GM19324 (cell line): ENCODE results near the gene KIFC3.
"Not testable (repeated sequence)": the region's sequence is repeated elsewhere in the genome, so short reads cannot be mapped to it uniquely, and the experiment has no call there.

Source experiments
- ATAC-seq: cut with Tn5 transposase; IDR thresholded peaks from one replicate; pipeline ENCODE4 v1.9.1; 2021; ENCODE audit warnings: mild to moderate bottlenecking, moderate library complexity; ENCODE audit not compliant: unreplicated experiment, low FRiP score

Gene KIFC3

DNA sequence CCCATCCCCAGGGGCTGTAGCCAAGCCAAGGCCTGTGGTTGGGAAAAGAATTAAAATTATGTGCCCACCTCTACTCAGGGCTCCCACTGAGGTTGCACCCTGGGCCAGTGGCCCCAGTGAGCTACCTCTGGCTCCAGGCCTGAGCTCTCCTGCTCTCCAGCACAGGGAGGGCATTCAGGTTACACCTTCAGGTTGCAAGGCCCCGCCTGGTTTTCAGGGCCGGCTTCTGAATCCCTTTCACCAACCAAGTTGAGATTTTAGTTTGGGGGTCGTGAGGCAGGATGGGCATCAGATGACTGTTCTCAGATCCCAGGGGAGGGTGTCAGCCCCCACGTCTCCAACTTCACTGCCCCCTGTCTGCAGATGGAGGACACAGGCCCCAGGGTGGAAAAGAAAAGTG lies 74.7 kb downstream of the KIFC3 start:
- no peak for ATAC-seq

DNA sequence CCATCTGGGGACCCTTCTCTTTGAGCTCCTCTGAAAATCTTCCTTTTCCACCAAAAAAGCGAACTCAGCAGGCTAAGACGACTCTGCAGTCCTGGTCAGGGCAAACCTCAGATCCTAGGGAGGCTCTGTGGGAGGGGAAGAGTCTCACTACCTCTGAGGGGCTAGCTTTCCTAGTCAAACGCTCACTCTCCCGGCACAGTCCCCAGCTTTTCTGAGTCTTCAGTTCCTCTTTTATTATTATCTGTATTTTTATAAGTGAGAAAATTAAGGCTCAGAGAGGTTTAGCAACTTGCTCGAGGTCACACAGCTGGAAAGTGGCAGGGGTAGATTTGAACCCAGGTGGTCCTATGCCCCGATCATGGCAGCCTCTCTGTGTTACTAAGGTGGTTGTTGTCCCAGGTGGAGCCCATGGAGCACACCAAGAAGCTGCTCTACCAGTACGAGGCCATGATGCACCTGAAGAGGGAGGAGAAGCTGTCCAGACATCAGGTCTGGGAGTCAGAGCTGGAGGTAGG lies 75.8 kb downstream of the KIFC3 start:
- no peak for ATAC-seq

DNA sequence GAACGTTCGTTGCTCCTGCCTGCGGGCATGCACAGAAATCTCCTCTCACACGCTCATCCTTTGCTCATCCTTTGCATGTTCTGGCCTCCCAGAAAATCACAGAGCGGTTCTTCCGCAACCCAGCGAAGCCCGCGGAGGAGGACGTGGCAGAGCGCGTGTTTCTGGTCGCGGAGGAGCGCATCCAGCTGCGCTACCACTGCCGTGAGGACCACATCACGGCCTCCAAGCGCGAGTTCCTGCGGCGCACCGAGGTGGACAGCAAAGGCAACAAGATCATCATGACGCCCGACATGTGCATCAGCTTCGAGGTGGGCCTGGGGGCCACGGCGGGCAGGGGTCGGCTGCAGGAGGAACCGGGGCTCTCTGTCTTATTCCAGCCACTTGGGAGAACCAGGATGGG lies 76.3 kb downstream of the KIFC3 start:
- no peak for ATAC-seq

DNA sequence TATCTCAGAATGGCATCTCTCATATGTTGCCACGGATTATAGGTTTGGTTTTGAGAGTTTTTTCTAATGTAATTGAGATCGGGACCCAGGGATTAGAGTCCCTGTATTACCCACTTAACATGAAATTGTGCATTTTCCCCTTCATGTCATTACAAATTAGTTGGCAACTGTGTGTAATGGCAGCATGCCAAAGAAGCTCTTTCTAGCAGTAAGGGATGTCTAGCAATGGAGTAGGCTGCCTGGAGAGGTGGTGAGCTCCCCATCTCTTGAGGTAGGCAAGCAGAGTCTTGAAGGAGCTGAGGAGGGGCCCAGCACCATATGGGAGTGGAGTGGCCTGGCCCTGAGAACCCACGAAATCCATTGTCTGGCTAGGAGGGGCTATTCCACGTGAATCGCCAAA lies 76.7 kb downstream of the KIFC3 start:
- no peak for ATAC-seq

GRCh38 chr16:57725151-57725550 lies 77.1 kb downstream of the KIFC3 start:
- ATAC-seq, result no peak

GRCh38 chr16:57724531-57724930 lies 77.8 kb downstream of the KIFC3 start:
- ATAC-seq, result no peak

DNA sequence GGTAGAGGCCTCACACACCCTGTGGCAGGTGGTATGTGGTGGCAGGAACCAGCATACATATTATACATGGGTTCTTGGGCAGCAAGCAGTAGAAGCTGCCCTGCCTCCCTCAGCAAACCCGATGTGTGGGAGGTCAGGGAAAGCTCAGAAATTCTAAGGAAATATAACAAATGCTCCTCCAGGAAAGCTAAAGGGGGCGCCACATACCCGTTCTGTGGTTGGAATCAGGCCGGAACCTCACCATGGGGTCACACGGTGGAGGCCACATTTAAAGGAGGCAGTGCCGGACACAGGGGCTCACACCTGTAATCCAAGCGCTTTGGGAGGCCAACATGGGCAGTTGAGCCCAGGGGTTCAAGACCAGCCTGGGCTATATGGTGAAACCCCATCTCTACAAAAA lies 79.1 kb downstream of the KIFC3 start:
- ATAC-seq, result no peak

DNA sequence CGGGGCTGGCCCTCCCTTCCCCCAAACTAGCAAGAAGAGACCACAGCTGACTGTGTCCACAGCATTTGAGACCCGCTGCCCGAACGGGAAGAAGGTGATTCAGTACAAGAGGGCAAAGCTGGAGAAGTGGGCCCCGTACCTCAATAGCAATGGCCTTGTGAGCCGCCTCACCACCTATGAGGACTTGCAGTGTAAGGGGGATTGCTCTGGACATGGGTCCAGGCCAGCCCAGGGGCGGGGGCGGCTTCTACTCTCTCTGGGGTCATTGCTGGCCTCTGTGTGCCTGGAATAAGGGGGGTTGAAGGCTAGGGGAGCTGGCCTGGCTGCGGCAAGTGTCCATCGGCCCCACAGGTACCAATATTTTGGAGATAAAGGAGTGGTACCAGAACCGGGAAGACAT lies 79.6 kb downstream of the KIFC3 start:
- no peak for ATAC-seq

- no peak for ATAC-seq
Measured at GRCh38 chr16:57722210-57722499, 80.1 kb downstream of the KIFC3 start.

DNA sequence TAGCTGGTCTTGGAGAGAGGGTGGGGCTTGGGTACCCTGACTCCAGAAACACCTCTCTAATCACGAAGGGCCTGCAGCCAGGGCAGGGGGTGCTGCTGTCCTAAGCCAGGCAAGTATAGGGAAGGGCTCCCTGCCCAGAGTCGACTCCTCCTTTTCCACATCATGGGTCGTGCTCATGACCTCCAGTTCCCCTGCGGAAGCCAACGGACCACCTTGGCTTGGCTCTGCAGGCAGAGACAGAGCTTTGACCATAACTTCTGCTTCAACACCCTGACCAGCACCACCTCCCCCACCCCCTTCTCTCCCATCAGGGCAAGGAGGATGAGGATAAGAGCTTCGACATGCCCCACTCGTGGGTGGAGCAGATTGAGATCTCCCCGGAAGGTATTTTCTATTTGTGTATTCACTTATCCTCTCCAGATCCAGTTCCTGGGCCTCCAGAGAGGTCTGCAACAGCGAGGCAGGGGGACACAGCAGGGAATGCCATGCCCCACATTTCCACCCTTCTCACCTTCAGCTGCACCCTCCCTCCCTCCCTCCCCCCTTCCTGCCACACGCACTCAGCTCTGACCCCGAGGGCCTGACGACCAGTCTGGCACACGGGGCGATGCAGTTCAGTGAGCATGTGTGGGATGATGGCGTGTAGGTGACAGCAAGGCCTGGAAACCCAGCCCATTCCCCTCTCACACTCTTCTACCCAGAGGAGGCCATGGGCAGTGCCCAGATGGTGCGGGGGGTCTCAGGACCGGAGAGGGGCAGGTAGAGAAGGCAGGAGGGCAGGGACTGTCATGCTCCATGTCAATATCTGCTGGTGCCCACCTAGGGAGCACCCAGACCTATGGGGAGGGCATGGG lies 80.7 kb downstream of the KIFC3 start:
- ATAC-seq, result no peak

- ATAC-seq, result no peak
Measured at GRCh38 chr16:57720142-57720575, 82.1 kb downstream of the KIFC3 start.

DNA sequence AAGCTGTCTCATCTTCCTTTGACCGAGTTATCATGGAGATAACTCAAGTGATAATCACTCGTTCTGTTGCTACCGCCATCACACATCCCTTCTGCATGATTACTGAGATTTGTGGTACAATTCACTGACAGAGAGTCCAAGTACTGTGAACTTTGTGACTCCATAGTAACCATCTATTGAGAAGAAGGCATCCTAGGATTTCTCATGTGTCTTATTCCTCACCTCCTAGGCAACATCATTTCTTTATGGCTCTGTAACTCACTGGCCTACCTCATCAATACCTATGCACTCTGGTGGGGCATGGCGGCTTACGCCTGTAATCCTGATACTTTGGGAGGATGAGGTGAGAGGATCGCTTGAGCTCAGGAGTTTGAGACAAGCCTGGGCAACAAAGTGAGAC lies 88.2 kb downstream of the KIFC3 start:
- no peak for ATAC-seq

DNA sequence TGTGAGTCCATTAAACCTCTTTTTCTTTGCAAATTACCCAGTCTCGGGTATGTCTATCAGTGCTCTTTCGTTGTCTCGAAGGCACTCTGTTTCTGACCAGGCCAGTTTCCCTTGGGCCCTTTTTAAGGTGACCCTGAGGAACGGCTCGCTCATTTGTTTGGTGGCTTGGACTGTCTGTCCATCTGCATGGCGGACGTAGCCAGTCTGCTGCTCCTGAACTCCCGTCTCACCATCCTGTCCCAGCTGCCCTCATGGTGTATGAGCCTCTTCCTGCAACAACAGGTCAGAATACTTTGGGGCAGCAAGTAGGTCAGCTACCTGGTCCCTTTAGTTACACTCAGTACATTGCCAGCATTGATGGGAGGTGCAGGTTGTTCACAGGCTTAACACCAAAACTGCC lies 88.7 kb downstream of the KIFC3 start:
- ATAC-seq, result no peak

DNA sequence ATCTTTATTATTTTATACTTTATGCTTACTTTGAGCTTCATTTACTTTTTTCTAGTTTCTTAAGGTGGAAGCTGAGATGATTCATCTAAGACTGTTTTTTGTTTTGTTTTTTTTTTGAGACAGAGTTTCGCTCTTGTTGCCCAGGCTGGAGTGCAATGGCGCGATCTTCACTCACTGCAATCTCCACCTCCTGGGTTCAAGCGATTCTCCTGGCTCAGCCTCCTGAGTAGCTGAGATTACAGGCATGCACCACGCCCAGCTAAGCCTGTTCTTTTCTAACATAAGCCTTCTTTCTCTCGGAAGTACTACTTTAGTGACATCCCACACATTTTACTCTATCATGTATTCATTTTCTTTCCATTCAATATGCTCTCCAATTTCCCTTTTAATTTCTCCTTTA lies 89.7 kb downstream of the KIFC3 start:
- not testable (repeated sequence) for ATAC-seq

DNA sequence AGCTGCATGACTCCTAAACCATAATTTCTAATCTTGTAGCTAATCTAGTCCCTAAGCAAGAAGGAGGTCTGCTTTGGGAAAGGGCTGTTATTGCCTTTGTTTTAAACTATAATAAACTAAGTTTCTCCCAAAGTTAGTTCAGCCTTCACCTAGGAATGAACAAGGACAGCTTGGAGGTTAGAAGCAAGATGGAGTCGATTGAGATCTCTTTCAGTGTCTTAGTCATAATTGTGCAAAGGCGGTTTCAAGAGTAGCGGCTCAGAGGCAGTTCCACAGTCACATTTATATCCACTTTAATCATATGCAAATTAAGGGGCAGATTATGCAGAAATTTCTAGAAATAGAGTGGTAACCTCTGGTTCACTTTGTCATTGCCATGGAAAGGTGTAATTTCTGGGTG lies 90.3 kb downstream of the KIFC3 start:
- no peak for ATAC-seq

GRCh38 chr16:57711346-57711745 lies 90.9 kb downstream of the KIFC3 start:
- ATAC-seq, result no peak

- ATAC-seq, result no peak
Measured at GRCh38 chr16:57709663-57710062, 92.6 kb downstream of the KIFC3 start.
